Neural crest cell (in vitro differentiated cells): ENCODE measurements around the gene PICK1. TPM values are rescaled to one million over a fixed set of nuclear protein-coding genes. Genes with fewer than 3 reads are reported as not detected.
A peak's percentile ranks its signal among the peaks of the same experiment; 100 is the strongest.
"Not testable (repeated sequence)": the region's sequence is repeated elsewhere in the genome, so short reads cannot be mapped to it uniquely, and the experiment has no call there.

Experiments used
- DNase-seq: peaks from one replicate; pipeline ENCODE4 v3.0.0; 2021; ENCODE audit warnings: low read depth, mixed read lengths, low spot score
- H3K27ac Mint-ChIP-seq: one replicate; pipeline ENCODE4 v1.8.0; 2021; ENCODE audit warnings: mild to moderate bottlenecking, mixed read lengths; ENCODE audit not compliant: unreplicated experiment
- H3K27me3 Mint-ChIP-seq: 2 replicates; pipeline ENCODE4 v1.8.0; 2021; ENCODE audit warnings: low read depth, mild to moderate bottlenecking, mixed read lengths
- H3K36me3 Mint-ChIP-seq: 2 replicates; pipeline ENCODE4 v1.8.0; 2021; ENCODE audit warnings: low read depth, mild to moderate bottlenecking, mixed read lengths
- H3K4me1 Mint-ChIP-seq: 2 replicates; pipeline ENCODE4 v1.8.0; 2021; ENCODE audit warnings: mixed read lengths
- H3K4me3 Mint-ChIP-seq: one replicate; pipeline ENCODE4 v1.8.0; 2021; ENCODE audit warnings: mild to moderate bottlenecking, mixed read lengths
- H3K9me3 Mint-ChIP-seq: 2 replicates; pipeline ENCODE4 v1.8.0; 2021; ENCODE audit warnings: mixed read lengths
- CTCF ChIP-seq: fragments of 200-600 bp; sonication (generic); conservative IDR thresholded peaks from 2 replicates; pipeline ENCODE4 v1.5.0; 2021; ENCODE audit warnings: antibody characterized with exemption, mild to moderate bottlenecking
- total RNA-seq: library from RNA; stranded (reverse); gene quantifications from 2 replicates; pipeline ENCODE4 v1.2.1, GENCODE V29; 2021

The PICK1 gene
- total RNA-seq, 1 donor from 2014 or later: 24.0 TPM

GRCh38 chr22:38114484-38115398 lies 57.5 kb downstream of the PICK1 start:
- no peak overlapping the region for H3K27ac Mint-ChIP-seq

GRCh38 chr22:38115423-38116205 lies 58.4 kb downstream of the PICK1 start:
- Mint-ChIP-seq H3K4me1 (peaks cover 12% of the 10 kb centered on the region), H3K27ac (peak overlapping the region; percentile 12), H3K27me3 (peaks cover 2% of the 10 kb centered on the region), H3K36me3 (no peaks in the 10 kb centered on the region), H3K4me3 (peak overlapping the region; percentile 31), H3K9me3 (no peaks in the 10 kb centered on the region)
- no peak for DNase-seq
- no peak for TF ChIP-seq CTCF

More at GRCh38 chr22:38114484-38115398, 57.5 kb downstream of the PICK1 start:
- TF ChIP-seq CTCF: peak; percentile 95
- no peaks in the 10 kb centered on the region for H3K36me3 Mint-ChIP-seq
- H3K4me1 Mint-ChIP-seq: peaks cover 12% of the 10 kb centered on the region
- DNase-seq: peak; percentile 97
- H3K4me3 Mint-ChIP-seq: peak overlapping the region; percentile 70
- H3K9me3 Mint-ChIP-seq: no peaks in the 10 kb centered on the region
- H3K27me3 Mint-ChIP-seq: peaks cover 2% of the 10 kb centered on the region

GRCh38 chr22:38117556-38117955 lies 60.4 kb downstream of the PICK1 start:
- peaks cover 12% of the 10 kb centered on the region for H3K4me1 Mint-ChIP-seq
- H3K9me3 Mint-ChIP-seq, DNase-seq, H3K36me3 Mint-ChIP-seq, H3K4me3 Mint-ChIP-seq, H3K27me3 Mint-ChIP-seq, H3K27ac Mint-ChIP-seq: not testable (repeated sequence)

- no peaks in the 10 kb centered on the region for H3K9me3 Mint-ChIP-seq
- no peak for DNase-seq
- H3K27me3 Mint-ChIP-seq: peaks cover 2% of the 10 kb centered on the region
- no peak overlapping the region for H3K4me3 Mint-ChIP-seq
- no peaks in the 10 kb centered on the region for H3K36me3 Mint-ChIP-seq
- H3K27ac Mint-ChIP-seq: no peak overlapping the region
- peaks cover 8% of the 10 kb centered on the region for H3K4me1 Mint-ChIP-seq
- no peak for TF ChIP-seq CTCF
Measured at GRCh38 chr22:38118182-38118581, 61.0 kb downstream of the PICK1 start.

GRCh38 chr22:38118747-38119146 lies 61.5 kb downstream of the PICK1 start:
- H3K36me3 Mint-ChIP-seq, H3K27ac Mint-ChIP-seq, DNase-seq, H3K4me3 Mint-ChIP-seq, H3K9me3 Mint-ChIP-seq, H3K4me1 Mint-ChIP-seq, H3K27me3 Mint-ChIP-seq: not testable (repeated sequence)

- Mint-ChIP-seq H3K27me3 (no peaks in the 10 kb centered on the region), H3K4me1 (peaks cover 4% of the 10 kb centered on the region), H3K27ac (no peak overlapping the region), H3K36me3 (no peaks in the 10 kb centered on the region), H3K4me3 (no peak overlapping the region), H3K9me3 (no peaks in the 10 kb centered on the region)
- no peak for TF ChIP-seq CTCF
- DNase-seq: no peak
Measured at GRCh38 chr22:38120359-38121110, 63.3 kb downstream of the PICK1 start.
